Endothelial cell of umbilical vein (primary cell): ENCODE data around the gene MPDU1. TPM values are rescaled to one million over a fixed set of nuclear protein-coding genes. Genes with fewer than 3 reads are reported as not detected.

Source experiments
- BruUV-seq: library from RNA; stranded (reverse); fragments of 400-500 nt; replicated peaks from 2 replicates; lab custom pipeline; 2021; lab: Mats Ljungman, UMichigan
- CTCF ChIA-PET: fragments of 300-600, 350-600 bp; sonication (Branson Sonifier 250); formaldehyde crosslinking; loops from one replicate; lab custom pipeline; 2021; ENCODE audit warnings: antibody characterized with exemption, inconsistent platforms; lab: Charles Lee
- POLR2A ChIA-PET: fragments of 300-600, 350-600 bp; sonication (Branson Sonifier 250); formaldehyde crosslinking; loops from one replicate; lab custom pipeline; 2021; ENCODE audit warnings: antibody characterized with exemption, inconsistent platforms; lab: Charles Lee
- DNase-seq: peaks from one replicate; pipeline ENCODE4 v3.0.0-alpha.2; 2011; ENCODE audit warnings: low read depth, low spot score
- FAIRE-seq: peaks from 2 replicates; lab custom pipeline; 2011; peaks lifted over from hg19 to GRCh38; lab: Jason Lieb, UNC
- H2AFZ ChIP-seq: 2 replicates; pipeline ENCODE4 v1.6.0; 2012; ENCODE audit warnings: low read depth, low read length, control low read depth, inconsistent platforms
- H3K27ac ChIP-seq: 2 replicates; pipeline ENCODE4 v1.5.1; 2011; ENCODE audit warnings: low read depth, mild to moderate bottlenecking, control low read depth, low read length, moderate library complexity; ENCODE audit not compliant: insufficient read depth
- H3K27me3 ChIP-seq, 2 experiments: 2 replicates each; pipeline versions ENCODE4 v1.6.0 to v1.6.1; 2011; ENCODE audit warnings: low read length in 2 of 2, mixed read lengths in 1 of 2; ENCODE audit not compliant: control insufficient read depth in 2 of 2, insufficient read depth in 2 of 2
- H3K36me3 ChIP-seq, 2 experiments: 2 replicates in 1 of 2; 3 replicates in 1 of 2; pipeline ENCODE4 v1.5.1; 2011; ENCODE audit warnings: low read length in 2 of 2, mild to moderate bottlenecking in 1 of 2, moderate library complexity in 1 of 2; ENCODE audit not compliant: control insufficient read depth in 2 of 2, insufficient read depth in 2 of 2; ENCODE audit errors: extremely low read depth in 1 of 2
- H3K4me1 ChIP-seq: 3 replicates; pipeline ENCODE4 v1.5.1; 2011; ENCODE audit warnings: mild to moderate bottlenecking, low read length; ENCODE audit not compliant: control insufficient read depth, insufficient read depth; ENCODE audit errors: extremely low read depth
- H3K4me2 ChIP-seq: 2 replicates; pipeline ENCODE4 v1.6.1; 2011; ENCODE audit warnings: low read length, control low read depth, mixed read lengths; ENCODE audit not compliant: insufficient read depth
- H3K4me3 ChIP-seq, 3 experiments: fragments of 200-600 bp in 1 of 3; sonication (generic), shearing (Covaris generic) in 1 of 3; replicated peaks in 1 of 3; 2 replicates each; pipeline ENCODE4 v1.5.1; 2011 to 2016; ENCODE audit warnings: control low read depth in 3 of 3, low read length in 3 of 3, mild to moderate bottlenecking in 2 of 3, inconsistent platforms in 1 of 3, low read depth in 1 of 3, moderate library complexity in 1 of 3; ENCODE audit not compliant: insufficient read depth in 1 of 3
- H3K79me2 ChIP-seq: 2 replicates; pipeline ENCODE4 v1.6.0; 2012; ENCODE audit warnings: low read length, inconsistent platforms; ENCODE audit not compliant: control insufficient read depth, insufficient read depth
- H3K9ac ChIP-seq: replicated peaks from 2 replicates; pipeline ENCODE3; 2011; ENCODE audit warnings: low read length, control low read depth; ENCODE audit not compliant: insufficient read depth; ENCODE audit errors: extremely low read depth
- H3K9me1 ChIP-seq: replicated peaks from 3 replicates; pipeline ENCODE4 v1.6.0; 2011; ENCODE audit warnings: mild to moderate bottlenecking, low read length; ENCODE audit not compliant: control insufficient read depth, insufficient read depth; ENCODE audit errors: extremely low read depth
- H3K9me3 ChIP-seq: replicated peaks from 2 replicates; pipeline ENCODE4 v1.5.1; 2012; ENCODE audit warnings: low read length, inconsistent platforms; ENCODE audit not compliant: control insufficient read depth, insufficient read depth
- H4K20me1 ChIP-seq: replicated peaks from 2 replicates; pipeline ENCODE3; 2011; ENCODE audit warnings: mild to moderate bottlenecking, low read length; ENCODE audit not compliant: control insufficient read depth, insufficient read depth; ENCODE audit errors: extremely low read depth
- CTCF ChIP-seq, 2 donors: IDR thresholded peaks; 1 replicate in 1 of 2; 2 replicates in 1 of 2; pipeline ENCODE4 v1.5.1; 2011; ENCODE audit warnings: low read length in 2 of 2, mild to moderate bottlenecking in 2 of 2, moderate library complexity in 2 of 2, control low read depth in 1 of 2, inconsistent platforms in 1 of 2, low read depth in 1 of 2; ENCODE audit not compliant: insufficient read depth in 1 of 2; ENCODE audit errors: extremely low read depth in 1 of 2
- MYC ChIP-seq: IDR thresholded peaks from one replicate; pipeline ENCODE4 v1.6.1; 2011; ENCODE audit warnings: mild to moderate bottlenecking, low read depth, low read length
- dilution Hi-C: fragments of 300-500 bp; cut with MboI; formaldehyde crosslinking; loops from one replicate; pipeline ENCODE4 v1.15.0; 2019; ENCODE audit warnings: low sequenced_read_pairs; ENCODE audit not compliant: extremely low pct_ligation_motif_present
- intact Hi-C: fragments of 100-400 bp; cut with micrococcal nuclease; formaldehyde crosslinking; loops from one replicate; pipeline ENCODE4 v1.10.0; 2022
- polyA plus RNA-seq, 4 experiments: library from polyadenylated mRNA; depleted of rRNA in 3 of 4; stranded (reverse) in 3 of 4; unstranded in 1 of 4; fragments of >200 nt; gene quantifications; 2 replicates each; pipeline versions ENCODE4 v1.2.1 to v1.2.3, GENCODE V29; 2011 to 2012; ENCODE audit warnings: missing spikeins in 1 of 4
- total RNA-seq: library from RNA; stranded (reverse); gene quantifications from 2 replicates; pipeline ENCODE4 v1.2.3, GENCODE V29; 2021

MPDU1 gene
- total and polyA plus RNA-seq, 2 donors (not counting 3 experiments of a cell fraction or from before 2014, with no cell fraction given), result 78.0 to 368 TPM

GRCh38 chr17:7560172-7561027 lies 23.3 kb upstream of the MPDU1 start:
- Histone ChIP-seq H3K4me1 (peaks cover 36% of the 10 kb centered on the region), H3K36me3 (peaks cover 5 to 10% of the 10 kb centered on the region in 2 experiments), H3K9me3 (no peaks in the 10 kb centered on the region), H3K9me1 (no peaks in the 10 kb centered on the region), H3K9ac (peak overlapping the region; percentile 29), H3K4me3 (no peak overlapping the region), H3K79me2 (peaks cover 36% of the 10 kb centered on the region), H3K27me3 (no peaks in the 10 kb centered on the region), H4K20me1 (no peaks in the 10 kb centered on the region), H3K27ac (no peak overlapping the region), H3K4me2 (peak overlapping the region; percentile 86), H2AFZ (peak overlapping the region; percentile 44)
- no peak for FAIRE-seq
- intact Hi-C loops, result loop anchor here (1.0 to 2.0 kb wide), 11 partner anchors 12 to 236 kb away; partner anchors contain the start of genes FXR2, PLSCR3, POLR2A and TMEM256
- DNase-seq, result peak; percentile 56
- CTCF ChIA-PET, result interaction anchor here (0.6 to 6.7 kb wide), 60 partner anchors 9 to 514 kb away, joined by 3 to 314 read pairs (median 5); partner anchors contain the start of genes CD68, CHRNB1, FGF11 and MPDU1
- dilution Hi-C loops, result no loop called here
- POLR2A ChIA-PET, result interaction anchor here (0.6 to 1.1 kb wide), 6 partner anchors 19 to 313 kb away, joined by 3 to 14 read pairs (median 3); partner anchors contain the start of genes CD68 and TMEM256
- BruUV-seq, result no TSS peak
- TF ChIP-seq MYC, result no peak
- peak; percentile 59 to 76 for TF ChIP-seq CTCF (IDR thresholded peaks at IDR 0.05; ENCODE audit: extremely low read depth in 1 of 2, insufficient read depth in 1 of 2, low read depth in 1 of 2, low read length in 2 of 2)
